Lung microvascular endothelial cell (primary cell): ENCODE data around the gene ZNF804A. TPM values are rescaled to one million over a fixed set of nuclear protein-coding genes. Genes with fewer than 3 reads are reported as not detected.

Experiments used
- DNase-seq, 2 donors: peaks; one replicate each; pipeline versions ENCODE4 v3.0.0 to v3.0.0-alpha.2; 2010; ENCODE audit warnings: low read depth in 2 of 2
- total RNA-seq: library from RNA; depleted of rRNA; stranded (reverse); fragments of >200 nt; gene quantifications from 2 replicates; pipeline ENCODE4 v1.2.1, GENCODE V29; 2014

The ZNF804A gene
- total RNA-seq, 1 donor from 2014 or later = not detected

- no peak for DNase-seq
Observed at GRCh38 chr2:184936761-184937160, 338.4 kb downstream of the ZNF804A start.

- no peak for DNase-seq
Observed at GRCh38 chr2:184938221-184938985, 340.1 kb downstream of the ZNF804A start.

- DNase-seq = no peak
Observed at GRCh38 chr2:184945326-184945725, 347.0 kb downstream of the ZNF804A start.

GRCh38 chr2:184945824-184946223 lies 347.5 kb downstream of the ZNF804A start:
- no peak for DNase-seq

- no peak for DNase-seq
Observed at GRCh38 chr2:184956856-184957255, 358.5 kb downstream of the ZNF804A start.

GRCh38 chr2:184971546-184972068 lies 373.3 kb downstream of the ZNF804A start:
- no peak for DNase-seq
